Placental epithelial cell (primary cell): ENCODE results near the gene SPDYE2B. TPM values are rescaled to one million over a fixed set of nuclear protein-coding genes. Genes with fewer than 3 reads are reported as not detected.

Experiments used
- small RNA-seq: library from RNA; depleted of rRNA; stranded (forward); fragments of <200 nt; gene quantifications from one replicate; pipeline ENCODE3, GENCODE V24; 2012
- total RNA-seq: library from RNA; depleted of rRNA; stranded (reverse); fragments of >200 nt; gene quantifications from 2 replicates; pipeline ENCODE4 v1.2.3, GENCODE V29; 2012

Gene SPDYE2B, protein sequence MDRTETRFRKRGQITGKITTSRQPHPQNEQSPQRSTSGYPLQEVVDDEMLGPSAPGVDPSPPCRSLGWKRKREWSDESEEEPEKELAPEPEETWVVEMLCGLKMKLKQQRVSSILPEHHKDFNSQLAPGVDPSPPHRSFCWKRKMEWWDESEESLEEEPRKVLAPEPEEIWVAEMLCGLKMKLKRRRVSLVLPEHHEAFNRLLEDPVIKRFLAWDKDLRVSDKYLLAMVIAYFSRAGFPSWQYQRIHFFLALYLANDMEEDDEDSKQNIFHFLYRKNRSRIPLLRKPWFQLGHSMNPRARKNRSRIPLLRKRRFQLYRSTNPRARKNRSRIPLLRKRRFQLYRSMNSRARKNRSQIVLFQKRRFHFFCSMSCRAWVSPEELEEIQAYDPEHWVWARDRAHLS
- total RNA-seq, result not detected in 2 replicates

GRCh38 chr7:102649924-102650323, at the start of gene SPDYE2B:
TSS of gene SPDYE2B (plus strand) at chr7:102650319. CDS start at chr7:102652349, 2,030 bp downstream.

GRCh38 chr7:102616507-102617125, 33.5 kb upstream of the SPDYE2B start, which contains the start of gene RASA4:
TSS of gene RASA4 (minus strand) at chr7:102616756. CDS start at chr7:102616689, 67 bp downstream.

DNA sequence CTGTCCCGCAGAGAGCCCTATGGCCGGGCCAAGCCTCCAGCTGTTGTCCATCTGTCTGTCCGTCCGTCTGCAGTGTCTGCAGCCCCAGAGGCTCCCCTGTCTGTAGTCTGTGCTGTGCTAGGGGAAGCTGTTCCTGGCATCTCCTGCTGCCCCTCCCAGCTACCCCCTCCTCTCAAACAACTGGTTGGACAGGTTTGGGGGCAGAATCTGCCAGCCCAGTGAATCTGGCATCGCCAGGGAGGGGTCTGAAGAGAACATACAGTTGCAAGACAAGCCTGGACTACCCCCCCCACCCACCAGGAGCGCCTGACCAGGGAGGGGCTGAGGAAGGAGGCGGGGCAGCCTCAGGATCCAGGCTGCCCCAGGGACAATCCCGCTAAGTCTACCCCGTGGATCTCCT, 7.4 kb upstream of the SPDYE2B start, which contains the start of gene UPK3BL1:
TSS of gene UPK3BL1 (minus strand) at position 101 of the 400 bp plus-strand sequence. CDS start at position 51, 50 bp downstream.

GRCh38 chr7:102671166-102671955, 21.2 kb downstream of the SPDYE2B start, which contains the start of gene POLR2J2:
TSS of gene POLR2J2 (minus strand) at chr7:102671663. CDS start at chr7:102671601, 62 bp downstream.

Small RNA genes within 50 kb of the gene (small RNA-seq; reads per million reads assigned to genes)
- gene AC105052.3 (not detected), gene UPK3BL1 (not detected)

Other genes with a start within 250 kb of the SPDYE2B start
- 15.7 and 20.1 TPM in 2 replicates for gene ORAI2, start 216.7 kb upstream of the SPDYE2B start, total RNA-seq
- gene ALKBH4, start 185.5 kb upstream of the SPDYE2B start, total RNA-seq, result 12.1 and 19.6 TPM in 2 replicates
- gene LRWD1, start 185.3 kb upstream of the SPDYE2B start, total RNA-seq, result 17.7 and 20.8 TPM in 2 replicates
- gene POLR2J, start 171.4 kb upstream of the SPDYE2B start, total RNA-seq, result 25.5 and 28.5 TPM in 2 replicates
- gene RASA4B, start 132.5 kb upstream of the SPDYE2B start, total RNA-seq, result 0.65 and 2.0 TPM in 2 replicates
- 12.2 and 20.2 TPM in 2 replicates for gene UPK3BL2, start 106.6 kb upstream of the SPDYE2B start, total RNA-seq
- not detected in 2 replicates for gene SPDYE2, start 99.1 kb upstream of the SPDYE2B start, total RNA-seq
- gene POLR2J3, start 77.7 kb upstream of the SPDYE2B start, total RNA-seq, result 27.9 and 60.4 TPM in 2 replicates
- gene RASA4, start 33.6 kb upstream of the SPDYE2B start, total RNA-seq, result 1.4 and 13.7 TPM in 2 replicates
- 37.7 and 56.5 TPM in 2 replicates for gene UPK3BL1, start 7.5 kb upstream of the SPDYE2B start, total RNA-seq
- 2.8 and 6.7 TPM in 2 replicates for gene POLR2J2, start 21.3 kb downstream of the SPDYE2B start, total RNA-seq
- gene FAM185A, start 98.7 kb downstream of the SPDYE2B start, total RNA-seq, result 15.4 and 16.1 TPM in 2 replicates